ENCODE results near the gene KLF17. TPM values are rescaled to one million over a fixed set of nuclear protein-coding genes. Genes with fewer than 3 reads are reported as not detected.

Gene KLF17, protein sequence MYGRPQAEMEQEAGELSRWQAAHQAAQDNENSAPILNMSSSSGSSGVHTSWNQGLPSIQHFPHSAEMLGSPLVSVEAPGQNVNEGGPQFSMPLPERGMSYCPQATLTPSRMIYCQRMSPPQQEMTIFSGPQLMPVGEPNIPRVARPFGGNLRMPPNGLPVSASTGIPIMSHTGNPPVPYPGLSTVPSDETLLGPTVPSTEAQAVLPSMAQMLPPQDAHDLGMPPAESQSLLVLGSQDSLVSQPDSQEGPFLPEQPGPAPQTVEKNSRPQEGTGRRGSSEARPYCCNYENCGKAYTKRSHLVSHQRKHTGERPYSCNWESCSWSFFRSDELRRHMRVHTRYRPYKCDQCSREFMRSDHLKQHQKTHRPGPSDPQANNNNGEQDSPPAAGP
- under 1 TPM in 1 of 4 donors, not detected in 3; 0.03 TPM for polyA plus RNA-seq (ENCODE audit: insufficient read length in 4 of 4)

DNA sequence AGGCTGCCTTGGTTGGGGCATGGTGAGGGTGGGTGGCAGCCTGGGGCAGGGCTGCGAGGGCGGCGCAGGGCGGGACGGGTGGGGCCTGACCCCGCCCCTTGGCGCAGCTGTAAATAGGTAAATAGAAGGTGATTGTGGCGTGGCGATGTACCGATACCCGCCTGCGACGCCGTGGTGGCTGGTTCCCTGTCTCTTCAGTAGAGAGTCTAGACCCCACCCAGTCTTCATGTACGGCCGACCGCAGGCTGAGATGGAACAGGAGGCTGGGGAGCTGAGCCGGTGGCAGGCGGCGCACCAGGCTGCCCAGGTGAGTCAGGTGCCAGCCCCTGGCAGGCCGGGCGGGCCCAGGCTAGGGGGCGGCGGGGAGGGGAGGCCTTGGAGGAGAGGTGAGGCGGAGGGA, at the start of gene KLF17:
Gene KLF17, plus strand, starts transcription at position 140 of the 400 bp plus-strand sequence. Its CDS starts 87 bp downstream, at position 227.
- no peak for DNase-seq (ENCODE audit: low read depth in 4 of 4, low spot score in 2 of 4)

DNA sequence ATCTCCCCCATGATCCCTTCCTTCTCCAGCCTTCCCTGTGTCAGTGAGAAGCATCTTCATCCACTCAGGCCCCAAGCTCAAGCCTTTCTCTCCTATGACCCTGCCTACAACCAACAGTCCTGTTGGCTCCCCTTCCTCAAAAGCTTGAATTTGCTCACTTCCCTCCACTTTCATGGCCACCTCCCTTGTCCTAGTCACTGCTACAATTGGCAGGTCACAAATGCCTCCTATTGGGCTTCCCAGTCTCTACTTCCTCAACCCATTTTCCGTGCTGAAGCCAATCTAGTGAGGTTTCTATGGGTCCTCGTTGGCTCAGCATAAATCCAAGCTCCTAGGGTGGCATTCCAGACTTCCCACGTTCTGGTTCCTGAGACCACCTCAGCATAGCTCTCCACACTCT, 47.2 kb upstream of the KLF17 start:
- DNase-seq (ENCODE audit: low read depth in 4 of 4, low spot score in 2 of 4) = no peak

DNA sequence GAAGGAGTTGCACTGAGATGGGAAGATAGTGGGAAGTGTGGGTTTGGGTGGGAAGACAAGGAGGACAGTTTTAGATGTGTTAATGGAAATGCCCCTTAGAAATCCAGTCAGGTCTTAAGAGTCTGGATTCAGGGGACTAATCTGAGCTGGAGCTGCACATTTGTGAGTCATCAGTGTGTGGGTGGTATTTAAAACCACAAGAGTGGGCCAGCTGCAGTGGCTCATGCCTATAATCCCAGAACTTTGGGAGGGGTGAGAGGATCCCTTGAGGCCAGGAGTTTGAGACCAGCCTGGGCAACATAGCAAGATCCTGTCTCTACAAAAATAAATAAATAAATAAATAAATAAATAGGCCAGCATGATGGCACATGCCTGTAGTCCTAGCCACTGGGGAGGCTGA, 46.4 kb upstream of the KLF17 start:
- DNase-seq (ENCODE audit: low read depth in 4 of 4, low spot score in 2 of 4) = no peak

DNA sequence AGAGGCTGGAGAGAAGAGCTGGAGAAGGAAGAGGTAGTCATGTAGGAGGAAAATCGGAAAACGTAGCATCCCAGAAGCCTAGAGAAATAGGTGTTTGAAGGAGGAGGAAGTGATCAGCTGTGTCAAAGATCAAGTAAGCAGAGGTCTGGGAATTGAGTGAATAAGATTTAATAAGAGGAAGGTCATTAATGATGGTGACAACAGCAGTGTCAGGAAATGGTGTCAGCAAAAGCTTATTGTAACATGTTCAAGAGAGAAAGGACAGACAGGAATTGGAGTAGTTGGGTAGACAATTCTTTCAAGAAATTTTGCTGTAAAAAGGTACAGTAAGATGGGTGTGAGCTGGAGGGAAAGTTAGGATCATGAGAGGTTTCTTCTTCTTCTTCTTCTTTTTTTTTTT, 45.8 kb upstream of the KLF17 start:
- no peak for DNase-seq (ENCODE audit: low read depth in 4 of 4, low spot score in 2 of 4)

DNA sequence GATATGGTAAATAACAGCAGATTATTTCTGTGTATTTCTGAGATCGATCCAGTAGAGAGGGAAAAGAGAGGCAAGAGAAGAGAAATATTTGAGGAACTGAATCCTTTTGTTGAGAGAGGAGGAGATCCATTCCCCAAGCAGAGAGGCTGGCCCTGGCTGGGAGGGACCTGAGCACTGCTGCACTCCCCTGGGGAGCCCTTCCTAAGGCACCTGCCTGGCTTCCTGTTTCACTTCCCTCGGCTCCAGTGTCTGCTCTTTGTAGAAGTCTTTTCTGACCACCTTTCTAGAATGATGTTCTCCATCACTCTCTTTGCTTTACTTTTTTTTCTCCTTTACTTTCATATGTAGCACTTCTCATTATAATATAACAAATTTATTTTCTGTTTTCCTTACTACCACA, 45.1 kb upstream of the KLF17 start:
- no peak for DNase-seq (ENCODE audit: low read depth in 4 of 4, low spot score in 2 of 4)

DNA sequence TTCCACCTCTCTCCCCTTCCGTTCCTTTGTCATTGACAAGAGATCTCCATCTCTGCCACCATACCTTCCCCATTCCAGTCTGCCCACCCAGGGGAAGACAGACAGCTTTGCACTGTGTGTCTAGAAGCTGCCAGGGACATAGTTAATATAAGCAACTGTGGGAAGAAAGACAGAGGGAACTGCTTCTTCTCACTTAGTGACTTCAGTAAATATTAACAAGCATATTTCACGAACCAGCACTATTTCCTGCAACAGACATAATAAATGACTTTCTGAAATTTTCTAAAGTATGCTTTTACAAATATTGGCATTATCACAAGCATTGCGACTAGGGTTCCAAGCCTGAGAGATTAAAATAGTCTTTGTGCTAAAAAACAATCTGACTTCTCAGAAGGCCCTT, 44.2 kb upstream of the KLF17 start:
- DNase-seq (ENCODE audit: low read depth in 4 of 4, low spot score in 2 of 4) = no peak

DNA sequence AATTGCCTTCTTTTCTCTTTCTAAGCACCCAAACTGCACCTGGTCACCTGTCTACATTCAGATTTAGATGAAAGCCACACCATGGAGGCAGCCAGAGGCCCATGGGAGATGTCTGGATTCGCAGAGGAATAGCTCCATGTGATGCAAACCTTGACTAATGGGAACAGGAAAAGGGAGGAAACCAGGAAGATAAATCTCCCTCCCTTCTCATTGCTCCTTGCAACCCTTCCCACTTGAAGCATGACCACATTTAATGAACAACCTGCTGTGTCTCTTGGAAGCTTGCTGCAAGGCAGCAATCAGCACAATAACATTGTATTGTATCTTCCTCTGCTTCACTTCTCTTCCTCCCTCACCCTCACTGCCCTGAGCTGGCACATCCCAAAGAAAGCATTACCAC, 42.6 kb upstream of the KLF17 start:
- DNase-seq (ENCODE audit: low read depth in 4 of 4, low spot score in 2 of 4) = peak in 3 of 4 donors; percentile 29 to 34 (median 29)

DNA sequence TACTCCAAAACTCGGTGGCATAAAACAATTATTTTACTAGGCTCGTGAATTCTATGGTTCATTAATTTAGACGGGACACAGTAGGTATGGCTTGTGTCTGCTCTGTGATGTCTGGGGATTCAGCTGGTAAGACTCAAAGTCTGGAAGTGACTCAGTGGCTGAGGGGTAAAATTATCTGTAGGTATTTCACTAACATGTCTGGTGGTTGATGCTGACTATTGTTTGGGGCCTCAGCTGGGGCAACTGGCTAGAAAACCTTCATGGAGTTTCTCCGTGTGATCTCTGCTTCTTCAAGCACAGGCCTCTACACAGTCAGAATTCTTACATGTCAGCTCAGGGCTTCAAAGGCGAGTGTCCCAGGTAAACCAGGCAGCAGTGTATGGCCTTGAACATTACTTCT, 41.2 kb upstream of the KLF17 start:
- no peak for DNase-seq (ENCODE audit: low read depth in 4 of 4, low spot score in 2 of 4)

DNA sequence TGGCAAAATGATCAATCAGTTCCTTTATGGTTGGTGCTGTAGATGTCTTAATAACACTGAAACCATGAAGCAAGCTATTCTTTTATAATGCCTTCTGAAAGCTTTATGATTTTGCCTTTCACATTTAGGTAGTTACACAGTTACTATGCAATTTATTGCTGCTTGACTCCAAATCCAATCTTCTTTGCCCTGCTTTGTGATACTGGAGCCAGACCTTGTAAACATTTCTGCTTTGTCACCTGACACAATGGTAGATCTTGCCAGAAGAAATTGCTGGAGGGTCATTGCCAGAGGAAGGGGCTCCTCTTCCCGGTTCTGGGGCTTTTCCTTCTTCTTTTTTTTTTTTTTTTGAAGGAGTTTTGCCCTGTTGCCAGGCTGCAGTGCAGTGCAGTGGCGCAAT, 40.5 kb upstream of the KLF17 start:
- DNase-seq (ENCODE audit: low read depth in 4 of 4, low spot score in 2 of 4) = no peak

DNA sequence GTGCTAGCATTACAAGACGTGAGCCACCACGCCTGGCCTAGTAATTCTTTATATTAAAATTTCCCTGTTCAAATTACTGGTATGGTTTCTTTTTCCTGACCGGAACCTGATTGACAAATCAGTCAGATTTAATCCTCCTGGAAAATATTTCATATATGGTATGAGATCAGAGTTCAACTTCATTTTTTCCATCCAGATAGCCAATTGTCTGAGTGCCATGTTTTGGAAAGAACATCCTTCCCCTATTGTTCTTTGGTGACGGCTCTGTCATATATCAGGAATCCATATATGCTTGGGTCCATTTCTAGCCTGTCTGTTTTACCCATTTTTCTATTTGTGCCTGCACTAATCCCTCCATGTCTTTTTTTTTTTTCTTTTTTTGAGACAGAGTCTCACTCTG, 39.1 kb upstream of the KLF17 start:
- DNase-seq (ENCODE audit: low read depth in 4 of 4, low spot score in 2 of 4) = no peak

DNA sequence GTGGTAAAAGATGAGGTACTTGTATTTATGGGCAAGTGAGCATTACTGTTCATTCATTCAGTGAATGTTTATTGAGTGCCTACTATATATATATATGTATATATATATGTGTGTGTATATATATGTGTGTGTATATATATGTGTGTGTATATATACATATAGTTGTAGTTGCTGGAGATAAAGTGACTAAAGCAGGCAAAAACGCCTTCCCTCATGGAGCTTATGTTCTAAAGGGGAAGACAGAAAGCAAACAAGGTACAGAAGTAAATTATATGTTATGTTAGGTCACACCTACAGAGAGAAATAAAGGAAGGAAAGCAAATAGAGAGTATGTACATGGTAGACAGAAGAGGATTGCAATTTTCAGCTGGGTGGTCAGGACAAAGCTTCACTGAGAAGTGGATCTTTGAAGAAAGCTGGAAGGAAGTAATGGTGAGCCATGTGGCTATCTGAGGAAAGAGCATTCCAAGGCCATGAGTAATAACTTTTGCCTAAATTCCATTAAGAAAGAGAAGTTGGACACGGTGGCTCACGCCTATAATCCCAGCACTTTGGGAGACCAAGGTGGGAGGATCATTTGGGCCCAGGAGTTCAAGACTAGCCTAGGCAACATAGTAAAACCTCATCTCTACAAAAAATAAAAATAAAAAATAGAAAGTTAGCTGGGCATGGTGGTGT, 33.5 kb upstream of the KLF17 start:
- DNase-seq (ENCODE audit: low read depth in 4 of 4, low spot score in 2 of 4) = no peak

DNA sequence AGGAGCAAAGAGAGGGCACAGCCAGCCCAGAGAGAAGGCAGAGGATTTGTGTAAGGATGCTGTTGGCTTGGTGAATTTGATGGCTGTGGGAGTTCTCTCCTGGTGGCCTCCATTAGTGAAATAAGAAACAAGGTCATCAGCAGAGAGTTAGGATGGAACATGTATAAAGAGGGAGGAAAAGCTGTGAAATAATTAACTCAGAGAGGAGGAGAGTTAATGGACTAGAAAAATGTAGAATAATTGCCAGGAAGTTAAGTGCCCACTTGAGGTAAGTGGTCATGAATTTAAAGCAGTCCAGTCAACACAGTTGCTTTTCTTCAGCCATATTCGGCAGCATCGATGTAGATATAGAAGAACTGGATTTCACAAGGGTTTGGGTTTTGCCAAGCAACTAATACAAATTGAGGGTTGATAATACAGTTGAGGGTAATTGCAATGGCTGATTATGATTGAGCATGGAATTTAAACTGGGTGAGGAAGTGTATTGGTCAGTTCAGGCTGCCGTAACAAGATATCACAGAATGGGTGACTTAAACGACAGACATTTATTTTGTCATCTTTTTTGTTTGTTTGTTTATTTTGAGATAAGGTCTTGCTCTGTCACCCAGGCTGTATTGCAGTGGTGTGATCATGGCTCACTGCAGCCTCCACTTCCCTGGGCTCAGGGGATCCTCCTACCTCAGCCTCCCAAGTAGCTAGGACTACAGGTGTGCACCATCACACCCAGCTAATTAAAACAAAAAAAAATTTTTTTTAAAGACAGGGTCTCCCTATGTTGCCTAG, 31.7 kb upstream of the KLF17 start:
- peak in 3 of 4 donors; percentile 19 to 40 (median 33) for DNase-seq (ENCODE audit: low read depth in 4 of 4, low spot score in 2 of 4)

DNA sequence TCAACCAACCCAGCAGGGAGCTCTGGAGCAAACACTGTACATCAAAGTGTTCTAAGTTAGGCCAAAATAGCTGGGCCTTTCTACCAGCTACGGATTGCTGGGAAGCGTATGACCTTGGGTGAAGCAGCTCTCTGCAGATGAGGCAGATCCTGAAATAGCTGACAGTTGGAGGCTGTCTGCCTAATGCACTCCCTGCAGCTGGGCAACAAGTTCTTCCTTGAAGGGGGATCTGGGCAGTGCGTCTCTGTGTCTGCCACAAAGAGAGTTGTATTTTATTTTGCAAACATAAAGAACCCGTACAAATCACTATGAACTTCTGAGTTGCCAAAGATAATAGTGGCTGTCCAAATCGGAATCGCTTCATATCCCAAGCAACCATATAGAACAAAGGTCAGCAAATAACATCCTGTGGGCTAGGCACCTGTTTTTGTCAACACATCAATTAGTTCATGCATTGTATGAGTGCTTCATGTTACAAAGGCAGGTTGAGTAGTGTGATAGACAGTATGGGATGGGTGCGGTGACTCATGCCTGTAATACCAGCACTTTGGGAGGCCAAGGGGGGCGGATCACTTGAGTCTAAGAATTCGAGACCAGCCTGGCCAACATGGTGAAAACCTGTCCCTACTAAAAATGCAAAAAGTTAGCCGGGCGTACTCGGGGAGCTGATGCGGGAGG, 29.1 kb upstream of the KLF17 start:
- no peak for DNase-seq (ENCODE audit: low read depth in 4 of 4, low spot score in 2 of 4)

DNA sequence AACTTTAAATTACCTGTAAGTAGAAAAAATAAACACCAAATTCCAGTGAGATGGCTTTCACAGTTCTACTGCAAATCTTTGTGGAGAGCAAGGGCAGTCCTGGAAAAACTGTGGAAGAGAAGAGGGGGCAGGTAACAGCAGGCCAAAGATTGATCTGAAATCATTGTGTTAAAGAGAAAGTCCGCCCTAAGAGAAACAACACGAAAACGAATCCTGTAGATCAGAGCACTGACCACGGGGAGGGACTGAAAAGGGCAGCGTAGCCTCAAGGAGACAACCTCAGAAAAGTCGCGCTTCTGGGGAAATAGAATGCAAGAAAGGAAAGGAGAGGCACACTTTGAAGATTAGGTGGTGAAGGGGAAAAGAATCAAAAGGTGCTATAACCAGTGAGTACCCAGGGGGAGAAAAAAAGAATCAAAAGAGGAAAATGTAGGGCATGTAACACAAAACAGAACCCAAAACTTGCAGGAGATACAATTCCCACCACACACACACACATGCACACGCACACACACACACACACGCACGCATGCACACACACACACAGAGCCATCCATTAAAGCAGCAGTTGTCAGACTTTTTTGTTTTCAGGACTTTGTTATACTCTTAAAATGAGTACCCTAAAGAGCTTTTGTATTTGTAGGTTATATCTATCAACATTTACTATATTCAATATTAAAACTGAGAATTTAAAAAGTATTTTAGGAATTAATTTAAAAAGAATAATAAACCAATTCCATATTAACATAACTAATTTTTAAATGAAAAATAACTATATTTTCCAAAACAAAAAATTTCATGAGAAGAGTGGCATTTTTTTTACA, 28.0 kb upstream of the KLF17 start:
- no peak for DNase-seq (ENCODE audit: low read depth in 4 of 4, low spot score in 2 of 4)

DNA sequence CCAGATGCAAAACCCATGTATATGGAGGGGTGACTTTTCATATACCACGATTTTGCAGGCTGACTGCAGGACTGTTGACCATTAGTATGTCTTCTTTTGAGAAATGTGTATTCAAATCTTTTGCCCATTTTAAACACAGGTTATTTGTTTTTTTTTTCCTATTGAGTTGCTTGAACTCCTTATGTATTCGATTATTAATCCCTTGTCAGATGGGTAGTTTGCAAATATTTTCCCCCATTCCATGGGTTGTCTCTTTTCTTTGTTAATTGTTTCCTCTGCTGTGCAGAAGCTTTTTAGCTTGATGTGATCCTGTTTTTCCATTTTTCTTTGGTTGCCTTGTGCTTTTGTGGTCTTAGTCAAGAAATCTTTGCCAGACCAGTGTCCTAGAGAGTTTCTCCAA, 24.6 kb upstream of the KLF17 start:
- no peak for DNase-seq (ENCODE audit: low read depth in 4 of 4, low spot score in 2 of 4)

DNA sequence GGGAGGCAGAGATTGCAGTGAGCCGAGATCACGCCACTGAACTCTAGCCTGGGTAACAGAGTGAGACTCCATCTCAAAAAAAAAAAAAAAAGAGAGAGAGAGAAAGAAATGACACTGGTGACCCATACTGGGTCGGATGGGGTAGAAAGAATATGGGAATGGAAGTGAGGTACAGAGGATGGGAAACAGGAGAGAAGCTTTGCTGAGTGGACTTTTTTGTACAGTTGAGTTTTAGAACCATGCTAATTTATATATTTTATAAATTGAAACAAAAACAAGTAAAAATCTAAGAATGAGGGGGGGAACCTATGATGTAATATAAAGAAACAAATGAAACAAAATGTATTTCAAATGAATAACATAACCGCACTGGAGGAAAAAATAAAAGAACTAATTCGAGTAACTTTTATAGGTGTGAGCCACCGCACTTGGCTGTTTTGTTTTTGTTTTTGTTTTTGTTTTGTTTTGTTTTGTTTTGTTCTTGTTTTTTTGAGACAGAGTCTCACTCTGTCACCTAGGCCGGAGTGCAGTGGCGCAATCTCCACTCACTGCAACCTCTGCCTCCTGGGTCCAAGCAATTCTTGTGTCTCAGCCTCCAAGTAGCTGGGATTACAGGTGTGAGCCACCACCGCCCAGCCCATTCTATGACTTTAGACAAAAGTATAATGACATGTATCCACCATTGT, 18.3 kb upstream of the KLF17 start:
- DNase-seq (ENCODE audit: low read depth in 4 of 4, low spot score in 2 of 4) = no peak

DNA sequence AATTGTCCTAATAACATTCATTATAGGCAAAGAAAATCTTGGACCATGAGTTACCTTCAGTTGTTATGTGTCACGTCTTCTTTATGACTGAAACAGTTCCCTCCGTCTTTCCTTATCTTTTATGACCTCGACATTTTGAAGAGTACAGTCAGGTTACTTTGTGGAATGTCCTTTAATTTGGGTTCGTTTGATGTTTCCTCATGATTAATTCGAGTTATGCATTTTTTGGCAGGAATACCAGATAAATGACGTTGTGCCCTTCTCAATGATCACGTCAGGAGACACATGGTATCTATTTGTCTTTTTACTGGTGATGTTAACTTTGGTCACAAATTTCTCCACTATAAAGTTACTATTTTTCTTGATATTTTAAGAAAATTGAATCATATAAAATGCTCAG, 17.3 kb upstream of the KLF17 start:
- DNase-seq (ENCODE audit: low read depth in 4 of 4, low spot score in 2 of 4) = no peak

DNA sequence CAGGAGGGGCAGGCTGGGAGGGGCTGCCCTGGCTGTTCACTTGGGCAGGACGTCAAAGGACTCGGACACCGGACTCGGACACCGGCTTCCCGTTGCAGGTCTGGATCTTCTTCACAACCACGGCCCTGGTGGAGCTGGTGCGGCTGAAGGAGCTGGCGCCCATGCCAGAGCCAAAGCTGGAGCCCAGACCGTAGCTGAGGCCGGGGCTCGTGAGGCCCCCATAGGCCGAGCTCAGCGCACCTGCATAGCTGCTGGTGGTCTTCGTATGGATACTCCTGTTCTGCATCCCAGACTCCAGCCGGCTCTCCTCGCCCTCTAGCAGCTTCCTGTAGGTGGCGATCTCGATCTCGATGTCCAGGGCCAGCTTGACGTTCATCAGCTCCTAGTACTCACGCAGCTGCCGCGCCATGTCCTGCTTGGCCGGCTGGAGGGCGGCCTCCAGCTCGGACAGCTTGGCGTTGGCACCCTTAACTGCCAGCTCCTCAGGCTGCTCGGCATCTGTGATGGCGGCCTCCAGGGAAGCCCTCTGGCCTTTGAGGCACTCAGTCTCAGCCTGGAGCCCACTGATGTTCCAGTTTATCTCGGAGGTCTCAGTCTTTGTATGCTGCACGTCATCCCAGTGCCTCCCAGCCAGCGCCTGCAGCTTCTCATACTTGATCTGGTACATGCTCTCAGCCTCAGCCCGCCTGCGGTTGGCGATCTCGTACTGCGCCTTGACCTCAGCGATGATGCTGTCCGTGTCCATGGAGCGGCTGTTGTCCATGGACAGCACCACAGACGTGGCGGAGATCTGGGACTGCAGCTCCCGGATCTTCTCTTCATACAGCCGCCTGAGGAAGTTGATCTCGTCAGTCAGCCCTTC, 15.1 kb upstream of the KLF17 start:
- DNase-seq (ENCODE audit: low read depth in 4 of 4, low spot score in 2 of 4) = peak in 1 of 4 donors; percentile 13

Measured in left renal cortex interstitium (tissue), 4 donors.